ENCODE measurements around the gene ARID1A.

ARID1A gene

GRCh38 chr1:26774462-26774861 is 78.6 kb downstream of the ARID1A start:
- H3K36me3 ChIP-seq (ENCODE audit: control insufficient read depth, insufficient read depth, low read length): no peaks in the 10 kb centered on the region

GRCh38 chr1:26775666-26776065 is 79.9 kb downstream of the ARID1A start:
- TF ChIP-seq CTCF (IDR thresholded peaks at IDR 0.05): no peak
- H3K79me2 ChIP-seq: no peaks in the 10 kb centered on the region
- H3K36me3 ChIP-seq (ENCODE audit: control insufficient read depth, insufficient read depth, low read length): no peaks in the 10 kb centered on the region
- no peak overlapping the region for H2AFZ ChIP-seq
- no peaks in the 10 kb centered on the region for H3K4me1 ChIP-seq
- H3K4me3 ChIP-seq (ENCODE audit: low read depth, low read length): no peak overlapping the region
- H3K27ac ChIP-seq: no peak overlapping the region
- no peaks in the 10 kb centered on the region for H3K27me3 ChIP-seq (ENCODE audit: control insufficient read depth, insufficient read depth, low read length)
- H3K9me3 ChIP-seq (ENCODE audit: control insufficient read depth, low read length): no peaks in the 10 kb centered on the region
- no peak overlapping the region for H3K4me2 ChIP-seq (ENCODE audit: low read length)
- no peak overlapping the region for H3K9ac ChIP-seq

More at GRCh38 chr1:26774462-26774861, 78.6 kb downstream of the ARID1A start:
- no peak overlapping the region for H3K9ac ChIP-seq
- no peak overlapping the region for H3K27ac ChIP-seq
- H3K79me2 ChIP-seq: no peaks in the 10 kb centered on the region
- no peak overlapping the region for H3K4me3 ChIP-seq (ENCODE audit: low read depth, low read length)
- no peaks in the 10 kb centered on the region for H3K4me1 ChIP-seq
- H3K27me3 ChIP-seq (ENCODE audit: control insufficient read depth, insufficient read depth, low read length): no peaks in the 10 kb centered on the region
- H3K9me3 ChIP-seq (ENCODE audit: control insufficient read depth, low read length): no peaks in the 10 kb centered on the region
- H2AFZ ChIP-seq: no peak overlapping the region
- no peak overlapping the region for H3K4me2 ChIP-seq (ENCODE audit: low read length)
- no peak for TF ChIP-seq CTCF (IDR thresholded peaks at IDR 0.05)

GRCh38 chr1:26779098-26779668 is 83.4 kb downstream of the ARID1A start:
- Histone ChIP-seq H3K27ac (no peak overlapping the region), H3K9me3 (ENCODE audit: control insufficient read depth, low read length) (no peaks in the 10 kb centered on the region), H3K4me2 (ENCODE audit: low read length) (no peak overlapping the region), H2AFZ (no peak overlapping the region), H3K4me3 (ENCODE audit: low read depth, low read length) (no peak overlapping the region), H3K4me1 (peaks cover 18% of the 10 kb centered on the region), H3K9ac (no peak overlapping the region), H3K27me3 (ENCODE audit: control insufficient read depth, insufficient read depth, low read length) (no peaks in the 10 kb centered on the region), H3K36me3 (ENCODE audit: control insufficient read depth, insufficient read depth, low read length) (no peaks in the 10 kb centered on the region), H3K79me2 (no peaks in the 10 kb centered on the region)
- no peak for TF ChIP-seq CTCF (IDR thresholded peaks at IDR 0.05)

- H3K4me2 ChIP-seq (ENCODE audit: low read length): no peak overlapping the region
- H3K4me3 ChIP-seq (ENCODE audit: low read depth, low read length): no peak overlapping the region
- no peaks in the 10 kb centered on the region for H3K9me3 ChIP-seq (ENCODE audit: control insufficient read depth, low read length)
- no peaks in the 10 kb centered on the region for H3K36me3 ChIP-seq (ENCODE audit: control insufficient read depth, insufficient read depth, low read length)
- no peak overlapping the region for H3K9ac ChIP-seq
- no peak overlapping the region for H2AFZ ChIP-seq
- TF ChIP-seq CTCF (IDR thresholded peaks at IDR 0.05): no peak
- H3K79me2 ChIP-seq: no peaks in the 10 kb centered on the region
- no peaks in the 10 kb centered on the region for H3K27me3 ChIP-seq (ENCODE audit: control insufficient read depth, insufficient read depth, low read length)
- H3K27ac ChIP-seq: peak overlapping the region; percentile 75
- peaks cover 23% of the 10 kb centered on the region for H3K4me1 ChIP-seq
Measured at GRCh38 chr1:26780344-26780957, 84.6 kb downstream of the ARID1A start.
